Ramos (cell line): Measurements from ENCODE around the gene CCP110.

Experiments
- in situ Hi-C: fragments of 300-500 bp; cut with MboI; formaldehyde crosslinking; loops from one replicate; pipeline ENCODE4 v1.14.3; 2022; ENCODE audit warnings: low sequenced_read_pairs; ENCODE audit not compliant: unreplicated experiment

CCP110 gene

DNA sequence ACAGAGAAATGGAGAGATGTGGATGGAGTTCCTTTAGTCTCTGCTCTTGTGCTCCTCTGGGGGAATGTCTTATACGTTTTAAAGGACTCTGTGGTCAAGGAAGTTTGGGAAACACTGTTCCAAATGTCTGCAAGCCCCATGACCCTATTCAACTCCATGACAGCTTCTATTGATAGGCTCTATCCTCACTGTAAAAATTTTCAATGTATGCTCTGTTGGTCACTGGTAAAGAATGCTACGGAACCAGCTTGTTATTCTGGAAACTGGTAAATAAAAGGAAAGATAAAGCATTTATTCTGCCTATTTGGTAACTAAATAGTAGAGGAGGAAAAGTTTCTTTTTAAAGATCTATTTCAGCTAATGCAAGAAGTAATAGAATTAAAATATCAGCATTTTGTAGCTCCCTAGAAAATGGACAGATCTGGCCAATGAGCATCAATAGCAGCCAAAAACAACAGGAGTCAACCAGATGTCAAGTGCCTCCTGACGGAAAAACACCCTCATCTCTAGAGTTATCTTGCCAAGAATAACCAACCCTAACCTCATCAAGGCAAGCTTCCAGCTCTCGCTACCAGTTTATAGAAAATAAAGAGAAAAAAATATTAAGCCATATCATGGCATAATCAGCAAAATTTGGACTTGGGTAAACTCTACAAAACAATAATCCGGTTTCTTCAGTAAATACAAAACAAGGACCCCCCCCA lies 18.0 kb upstream of the CCP110 start:
- in situ Hi-C loops, result loop anchor here (25.0 kb wide), 1 partner anchor 418 kb away; no protein-coding TSS in a partner anchor

DNA sequence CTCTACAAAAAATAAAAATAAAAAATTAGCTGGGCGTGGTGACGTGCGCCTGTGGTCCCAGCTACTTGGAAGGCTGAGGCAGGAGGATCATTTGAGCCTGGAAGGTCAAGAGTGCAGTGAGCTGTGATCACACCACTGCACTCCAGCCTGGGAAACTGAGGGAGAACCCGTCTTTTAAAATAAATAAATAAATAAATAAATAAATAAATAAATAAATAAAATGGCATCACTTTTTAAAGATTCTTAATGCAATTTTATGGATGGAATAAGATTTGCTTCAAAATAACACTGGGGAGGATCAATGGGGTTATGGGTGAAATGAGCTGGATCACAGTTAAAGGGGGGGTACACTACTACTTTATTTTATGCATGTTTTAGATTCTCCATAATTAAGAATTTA lies 16.8 kb upstream of the CCP110 start:
- in situ Hi-C loops, result loop anchor here (25.0 kb wide), 1 partner anchor 420 kb away; no protein-coding TSS in a partner anchor

DNA sequence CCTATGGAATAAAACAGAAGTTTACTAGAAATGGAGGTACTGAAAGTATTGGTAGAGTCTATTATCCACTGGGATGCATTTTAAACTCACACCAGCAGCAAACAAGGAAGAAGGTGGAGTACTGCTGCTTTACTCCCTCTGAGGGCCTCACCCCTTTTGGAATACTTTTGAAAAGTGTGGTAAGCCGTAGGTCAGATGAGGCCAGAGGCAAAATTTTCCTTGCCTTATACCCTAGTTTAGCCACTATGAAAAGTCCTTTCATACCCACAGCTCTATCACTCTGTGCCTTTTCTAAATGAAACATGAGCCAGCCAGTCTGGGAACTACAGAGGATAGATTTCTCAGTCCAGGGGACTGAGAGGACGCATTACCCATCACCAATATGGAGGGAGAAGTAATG lies 15.9 kb upstream of the CCP110 start:
- in situ Hi-C loops, result loop anchor here (25.0 kb wide), 1 partner anchor 421 kb away; no protein-coding TSS in a partner anchor

DNA sequence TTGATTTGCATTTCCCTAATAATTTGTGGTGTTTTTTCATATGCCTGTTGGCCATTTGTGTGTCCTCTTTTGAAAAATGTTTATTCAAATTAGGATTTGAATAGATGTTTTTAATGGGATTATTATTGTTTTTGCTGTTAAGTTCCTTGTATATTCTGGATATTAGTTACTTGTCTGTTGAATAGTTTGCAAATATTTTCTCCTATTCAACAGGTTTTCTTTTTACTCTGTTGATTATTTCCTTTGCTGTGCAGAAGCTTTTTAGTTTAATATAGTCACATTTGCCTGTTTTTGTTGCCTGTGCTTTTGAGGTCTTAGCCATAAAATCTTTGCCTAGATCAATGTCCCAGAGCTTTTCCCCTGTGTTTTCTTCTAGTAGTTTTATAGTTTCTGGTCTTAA lies 11.4 kb upstream of the CCP110 start:
- in situ Hi-C loops, result loop anchor here (25.0 kb wide), 1 partner anchor 425 kb away; no protein-coding TSS in a partner anchor

DNA sequence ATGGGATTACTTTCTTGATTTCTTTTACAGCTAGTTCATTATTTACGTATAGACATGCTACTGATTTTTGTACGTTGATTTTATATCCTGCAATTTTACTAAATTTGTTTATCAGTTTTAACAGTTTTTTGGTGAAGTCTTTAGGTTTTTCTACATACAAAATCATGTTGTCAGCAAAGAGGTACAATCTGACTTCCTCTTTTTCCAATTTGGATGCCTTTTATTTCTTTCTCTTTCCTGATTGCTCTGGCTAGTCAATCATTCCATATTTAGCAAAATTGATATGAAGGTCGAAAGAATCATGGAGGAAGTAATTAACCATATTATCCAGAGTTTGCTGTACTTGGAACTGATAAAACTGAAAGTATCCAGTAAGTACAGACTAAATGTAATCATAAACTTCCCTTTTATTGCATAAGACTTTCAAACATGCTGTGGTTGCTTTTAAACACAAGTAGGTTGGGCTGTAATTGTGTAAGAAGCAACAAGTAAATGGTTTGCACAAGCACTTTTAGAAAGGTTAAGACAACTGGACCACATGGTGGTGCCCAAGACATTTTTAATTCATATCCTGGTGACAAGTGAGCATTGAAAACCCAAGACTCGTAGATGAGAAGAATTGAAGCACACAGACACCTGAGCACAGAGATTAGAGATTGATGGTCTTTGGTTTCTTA lies 10.2 kb upstream of the CCP110 start:
- in situ Hi-C loops, result loop anchor here (25.0 kb wide), 1 partner anchor 426 kb away; no protein-coding TSS in a partner anchor

DNA sequence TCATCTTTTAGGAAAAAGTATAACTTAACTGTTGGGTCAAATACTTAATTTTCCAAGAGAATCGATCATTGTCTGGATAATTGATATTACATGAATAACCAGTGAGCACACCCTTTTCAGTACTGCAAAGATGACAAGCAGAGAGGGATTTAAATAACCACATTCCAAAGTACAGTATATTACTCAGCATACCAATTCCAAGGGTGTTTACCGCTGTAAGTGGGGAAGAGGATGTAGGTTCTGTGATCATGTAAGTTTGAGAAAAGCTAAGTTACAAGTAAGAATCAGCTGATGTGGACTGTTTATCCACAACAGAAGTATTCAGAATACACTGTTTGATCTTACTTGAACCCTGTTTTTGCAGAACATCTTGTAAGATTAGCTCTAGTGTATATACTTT lies 8.0 kb upstream of the CCP110 start:
- in situ Hi-C loops, result loop anchor here (25.0 kb wide), 1 partner anchor 428 kb away; no protein-coding TSS in a partner anchor

DNA sequence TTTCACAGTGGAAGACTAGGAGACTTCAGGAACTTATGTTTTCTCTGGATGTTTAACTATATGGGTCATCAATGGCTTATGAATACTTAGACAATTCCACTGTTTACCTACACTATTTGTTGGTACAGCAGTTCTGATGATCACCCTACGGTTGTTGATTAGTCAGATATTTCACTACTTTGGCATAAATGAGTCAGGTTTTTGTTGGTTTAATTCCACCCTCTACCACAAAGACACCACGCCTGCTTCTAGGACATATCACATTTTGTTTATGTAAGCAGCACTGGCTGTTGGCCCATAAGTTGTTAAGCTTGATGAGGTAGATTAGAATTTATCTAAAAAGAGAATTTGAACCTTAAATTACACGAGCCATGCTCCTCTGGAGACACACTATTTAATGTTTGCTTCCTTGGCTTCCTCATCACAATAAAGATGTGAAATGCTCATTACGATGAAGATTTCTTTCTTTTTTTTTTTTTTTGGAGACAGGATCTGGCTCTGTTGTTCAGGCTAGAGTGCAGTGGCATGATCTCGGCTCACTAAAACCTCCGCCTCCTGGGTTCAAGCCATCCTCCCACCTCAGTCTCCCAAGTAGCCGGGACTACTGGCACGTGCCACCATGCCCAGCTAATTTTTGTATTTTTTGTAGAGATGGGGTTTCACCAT lies 6.2 kb upstream of the CCP110 start:
- in situ Hi-C loops, result loop anchor here (25.0 kb wide), 1 partner anchor 430 kb away; no protein-coding TSS in a partner anchor

DNA sequence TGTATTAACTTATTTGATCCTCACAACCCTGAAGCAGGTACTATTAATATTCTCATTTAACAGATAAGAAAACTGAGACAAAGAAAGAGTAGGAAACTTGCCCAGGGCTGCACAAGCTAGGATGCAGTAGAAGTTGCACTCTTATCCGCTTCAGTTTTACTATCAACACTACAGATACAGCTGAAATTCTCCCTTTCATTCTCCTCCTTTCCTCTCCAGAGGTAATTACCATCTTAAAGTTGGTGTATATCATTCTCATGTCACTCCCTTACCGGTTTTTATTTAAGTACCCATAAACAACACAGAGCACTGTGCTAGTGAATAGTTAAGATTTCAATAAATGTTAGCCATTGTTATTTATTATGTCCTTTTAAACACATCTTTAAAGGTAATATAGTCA lies 5.4 kb upstream of the CCP110 start:
- in situ Hi-C loops, result loop anchor here (25.0 kb wide), 1 partner anchor 431 kb away; no protein-coding TSS in a partner anchor

DNA sequence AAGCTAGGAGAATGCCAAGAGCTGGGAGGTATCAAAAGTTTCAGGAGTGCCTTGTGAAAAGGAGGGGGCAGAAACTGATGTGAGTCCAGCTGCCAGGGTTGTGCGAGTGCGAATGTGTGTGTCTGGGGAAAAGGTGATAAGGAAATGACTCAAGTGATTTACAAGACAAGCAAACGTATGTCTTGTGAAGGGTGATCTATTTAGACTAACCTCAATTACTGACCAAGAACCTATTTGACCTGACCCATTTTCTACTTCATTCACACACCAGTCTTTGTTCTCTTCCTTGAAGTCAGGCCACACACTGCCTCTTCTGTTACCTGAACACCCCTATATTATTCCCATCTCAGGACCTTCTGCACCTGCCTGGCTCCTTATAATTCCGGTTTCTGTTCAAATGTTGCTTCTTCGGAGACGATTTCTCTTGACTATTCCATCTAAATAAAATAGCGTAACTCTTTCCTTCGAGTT lies 2.8 kb upstream of the CCP110 start:
- in situ Hi-C loops, result loop anchor here (25.0 kb wide), 1 partner anchor 434 kb away; no protein-coding TSS in a partner anchor

DNA sequence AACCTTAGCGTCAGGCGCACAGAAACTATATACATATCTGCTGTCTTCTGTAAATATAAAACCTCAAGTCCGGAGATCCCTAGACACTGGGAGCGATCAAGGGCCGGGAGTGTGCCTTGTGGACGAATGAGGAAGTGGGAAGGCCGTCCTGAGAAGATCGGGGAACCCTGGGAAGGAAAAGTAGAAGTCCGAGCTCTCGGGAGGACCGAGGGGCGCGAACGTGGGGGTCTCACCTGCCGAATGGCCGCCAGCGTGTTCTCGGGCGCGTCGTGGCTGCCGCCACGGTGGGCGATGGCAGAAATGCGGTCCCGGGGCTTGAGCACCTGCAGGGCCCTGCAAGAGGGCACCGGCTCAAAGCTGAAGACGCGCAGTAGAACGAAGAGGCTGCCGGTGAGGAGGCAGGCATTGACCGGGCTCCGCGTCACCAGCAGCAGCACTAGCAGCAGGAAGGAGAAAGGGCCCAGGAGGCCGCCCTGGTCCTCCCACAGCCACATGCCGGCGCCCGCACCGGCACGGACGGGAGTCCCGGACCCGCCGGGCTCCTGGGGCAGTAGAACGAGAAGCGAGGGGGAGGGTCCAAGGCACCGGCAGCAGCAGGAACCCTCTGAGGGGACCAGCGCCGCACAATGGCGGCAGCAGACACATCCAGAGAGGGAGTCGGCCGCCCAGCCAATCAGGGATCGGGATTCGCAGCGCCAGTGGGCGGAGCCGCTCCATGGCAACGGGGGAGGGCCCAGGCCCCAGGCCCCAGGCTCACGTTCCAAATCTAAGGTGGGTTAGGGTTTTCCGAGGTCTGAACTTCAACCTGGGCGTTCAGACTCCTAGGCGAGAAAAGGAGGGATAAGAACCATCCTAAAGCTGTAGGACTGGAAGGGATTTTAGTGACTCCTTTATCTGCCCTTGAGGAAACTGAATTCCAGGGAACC lies 2.0 kb upstream of the CCP110 start, which contains the start of gene GDE1:
TSS of gene GDE1 (minus strand) at position 628 of the 926 bp plus-strand sequence. CDS start at position 494, 134 bp downstream.
- in situ Hi-C loops, result loop anchor here (25.0 kb wide), 1 partner anchor 434 kb away; no protein-coding TSS in a partner anchor

DNA sequence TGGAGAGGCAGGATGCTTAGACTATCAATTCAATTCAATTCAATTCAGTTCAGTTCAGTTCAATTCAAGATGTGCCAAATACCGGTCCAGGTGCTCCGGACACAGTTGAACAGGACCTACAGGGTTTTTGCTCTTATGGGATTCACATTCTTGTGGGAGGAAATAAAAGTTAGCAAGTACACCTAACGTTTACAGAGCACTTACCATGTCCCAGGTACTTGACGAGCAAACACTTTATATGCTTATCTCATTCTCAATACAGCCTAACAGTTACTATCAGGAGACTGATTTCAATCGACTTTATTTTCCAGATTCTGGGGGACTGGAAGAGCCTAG lies 1.4 kb upstream of the CCP110 start:
- in situ Hi-C loops, result loop anchor here (25.0 kb wide), 1 partner anchor 435 kb away; no protein-coding TSS in a partner anchor

DNA sequence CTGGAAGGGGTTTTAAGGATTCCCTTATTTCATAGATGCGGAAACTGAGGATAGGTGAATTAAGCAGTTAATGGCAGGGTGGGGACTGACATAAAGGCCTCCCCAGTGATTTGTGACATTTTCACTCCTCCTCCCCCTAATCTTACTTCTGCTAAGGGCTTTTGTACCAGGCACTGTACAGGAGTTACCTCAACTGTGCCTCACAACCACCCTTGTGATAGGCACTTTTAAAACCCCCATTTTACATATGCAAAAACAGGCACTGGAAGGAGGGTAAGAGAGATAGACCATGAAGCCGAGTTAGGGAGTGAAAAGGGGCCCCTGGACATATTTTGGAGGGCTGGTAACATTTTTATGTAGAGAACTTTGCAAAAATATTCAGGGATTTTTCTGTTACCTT lies 982 bp upstream of the CCP110 start:
- in situ Hi-C loops, result loop anchor here (25.0 kb wide), 1 partner anchor 435 kb away; no protein-coding TSS in a partner anchor

DNA sequence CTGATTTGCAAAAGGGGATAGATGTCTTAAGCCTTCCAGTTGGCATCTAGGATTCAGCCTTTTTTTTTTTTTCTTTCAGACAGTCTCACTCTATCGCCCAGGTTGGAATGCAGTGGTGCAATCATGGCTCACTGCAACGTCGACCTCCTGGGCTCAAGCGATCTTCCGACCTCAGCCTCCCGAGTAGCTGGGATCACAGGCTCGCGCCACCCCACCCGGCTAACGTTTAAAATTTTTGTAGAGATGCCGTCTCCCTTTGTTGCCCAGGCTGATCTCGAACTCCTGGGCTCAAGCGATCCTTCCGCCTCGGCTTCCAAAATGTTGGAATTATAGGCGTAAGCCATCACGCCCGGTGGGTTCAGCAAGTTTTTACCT lies 571 bp upstream of the CCP110 start:
- in situ Hi-C loops, result loop anchor here (25.0 kb wide), 1 partner anchor 436 kb away; no protein-coding TSS in a partner anchor

DNA sequence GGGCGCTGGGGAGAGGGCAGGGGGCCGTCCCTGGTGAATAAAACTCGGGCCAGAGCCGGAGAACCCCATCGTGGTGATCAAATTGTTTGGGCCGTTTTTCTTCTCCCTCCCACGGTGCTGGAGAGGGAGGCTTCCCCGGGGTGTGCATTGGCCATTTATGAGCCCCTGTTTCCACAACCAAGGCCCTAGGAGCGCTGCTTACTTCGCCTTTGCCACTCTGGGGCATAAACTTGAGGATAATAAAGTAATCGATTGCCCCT lies 544 bp downstream of the CCP110 start:
- in situ Hi-C loops, result loop anchor here (25.0 kb wide), 1 partner anchor 437 kb away; no protein-coding TSS in a partner anchor

DNA sequence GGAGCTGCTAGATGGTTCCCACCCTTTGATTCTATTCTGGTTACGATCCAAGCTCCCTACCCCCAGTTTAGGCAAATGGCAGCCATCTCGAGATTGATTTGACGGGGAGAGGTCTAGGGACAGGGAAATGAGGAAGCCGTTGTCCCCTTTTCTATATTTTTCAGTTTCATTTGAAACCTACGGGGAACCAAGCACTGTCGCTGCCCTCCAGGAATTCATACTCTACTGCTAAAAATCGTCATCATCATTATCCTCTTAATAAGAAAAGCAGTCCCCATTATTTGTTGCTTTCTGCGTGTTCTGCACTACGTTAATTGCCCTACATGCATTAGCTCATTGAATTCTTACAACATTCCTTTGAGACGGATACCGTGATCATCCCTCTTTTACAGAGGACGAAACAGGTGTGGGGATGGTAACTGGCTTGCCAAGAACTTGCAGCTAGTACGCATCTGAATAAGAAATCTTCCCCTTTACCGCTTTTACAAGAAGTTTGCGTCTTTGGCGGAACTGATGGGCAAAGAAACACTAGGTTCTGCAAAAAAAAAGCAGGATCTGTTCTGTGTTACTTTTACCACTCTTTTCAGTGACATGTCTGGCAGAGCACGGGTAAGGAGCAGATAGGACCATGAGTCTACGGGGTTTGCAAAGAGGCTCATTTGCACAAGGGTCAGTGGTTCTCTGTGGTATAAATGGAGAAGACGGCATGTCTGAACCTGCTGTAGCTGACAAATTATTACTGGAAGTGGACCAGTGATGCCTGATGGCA lies 1.1 kb downstream of the CCP110 start:
- in situ Hi-C loops, result loop anchor here (25.0 kb wide), 2 partner anchors 437 to 737 kb away; partner anchors contain the start of gene RPS15A

DNA sequence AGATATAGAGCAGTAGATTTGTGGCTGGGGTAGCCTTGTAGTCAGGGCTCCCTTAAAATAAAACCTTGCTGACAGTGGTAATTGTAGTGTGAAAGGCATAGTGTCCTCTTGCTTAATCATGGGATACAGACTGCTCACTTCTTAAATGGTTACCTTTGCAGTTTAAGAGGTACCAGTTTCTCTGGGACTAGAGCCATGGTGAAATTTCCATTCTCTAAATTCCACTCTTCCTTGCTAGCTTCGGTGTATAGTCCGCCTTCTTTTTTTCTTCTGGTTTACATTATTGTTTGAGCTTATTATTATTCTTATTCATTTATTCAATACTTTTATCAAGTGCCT lies 1.6 kb downstream of the CCP110 start:
- in situ Hi-C loops, result loop anchor here (25.0 kb wide), 1 partner anchor 738 kb away; the partner anchor contains the start of gene RPS15A

DNA sequence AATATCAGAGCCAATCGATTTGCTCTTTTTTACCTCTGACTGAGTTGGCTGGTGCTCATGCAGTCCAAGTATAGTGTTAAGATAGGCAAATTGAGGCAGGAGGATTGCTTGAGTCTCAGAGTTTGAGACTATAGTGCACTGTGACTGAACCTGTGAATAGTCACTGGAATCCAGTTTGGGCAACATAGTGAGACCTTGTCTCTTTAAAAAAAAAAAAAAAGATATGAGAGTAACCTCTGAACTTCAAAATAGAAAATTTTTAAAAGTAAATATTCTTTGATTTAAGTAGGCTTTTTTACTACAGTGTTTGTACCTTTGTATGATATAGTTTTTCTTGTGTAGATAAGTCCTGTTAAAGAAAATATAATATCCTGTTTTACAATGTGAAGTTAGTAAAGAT lies 3.4 kb downstream of the CCP110 start:
- in situ Hi-C loops, result loop anchor here (25.0 kb wide), 1 partner anchor 740 kb away; the partner anchor contains the start of gene RPS15A

DNA sequence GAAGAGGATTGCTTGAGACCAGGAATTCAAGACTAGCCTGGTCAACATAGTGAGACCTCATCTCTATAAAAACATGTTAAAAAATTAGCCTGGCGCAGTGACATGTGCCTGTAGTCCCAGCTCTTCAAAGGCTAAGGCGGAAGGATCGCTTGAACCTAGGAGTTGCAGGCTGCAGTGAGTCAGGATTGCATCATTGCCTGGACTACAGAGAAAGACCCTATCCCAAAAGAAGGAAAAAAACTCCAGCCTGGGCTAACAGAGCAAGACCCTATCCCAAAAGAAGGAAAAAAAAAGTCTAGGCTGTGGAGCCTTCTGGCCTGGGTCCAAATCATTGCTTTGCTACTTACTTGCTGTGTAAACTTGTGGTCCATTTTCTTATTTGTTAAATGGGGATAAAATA lies 4.9 kb downstream of the CCP110 start:
- in situ Hi-C loops, result loop anchor here (25.0 kb wide), 1 partner anchor 741 kb away; the partner anchor contains the start of gene RPS15A
